LHCN-M2 (cell line): ENCODE data around the gene NMD3. TPM values are rescaled to one million over a fixed set of nuclear protein-coding genes. Genes with fewer than 3 reads are reported as not detected.

Experiments used
- DNase-seq: peaks from one replicate; pipeline ENCODE4 v3.0.0-alpha.2; 2012; ENCODE audit warnings: low read depth
- total RNA-seq: library from RNA; depleted of rRNA; stranded (reverse); fragments of >200 nt; gene quantifications from 2 replicates; pipeline ENCODE4 v1.2.3, GENCODE V29; 2014

NMD3 gene
- total RNA-seq, 1 experiment from 2014 or later = 53.2 TPM

DNA sequence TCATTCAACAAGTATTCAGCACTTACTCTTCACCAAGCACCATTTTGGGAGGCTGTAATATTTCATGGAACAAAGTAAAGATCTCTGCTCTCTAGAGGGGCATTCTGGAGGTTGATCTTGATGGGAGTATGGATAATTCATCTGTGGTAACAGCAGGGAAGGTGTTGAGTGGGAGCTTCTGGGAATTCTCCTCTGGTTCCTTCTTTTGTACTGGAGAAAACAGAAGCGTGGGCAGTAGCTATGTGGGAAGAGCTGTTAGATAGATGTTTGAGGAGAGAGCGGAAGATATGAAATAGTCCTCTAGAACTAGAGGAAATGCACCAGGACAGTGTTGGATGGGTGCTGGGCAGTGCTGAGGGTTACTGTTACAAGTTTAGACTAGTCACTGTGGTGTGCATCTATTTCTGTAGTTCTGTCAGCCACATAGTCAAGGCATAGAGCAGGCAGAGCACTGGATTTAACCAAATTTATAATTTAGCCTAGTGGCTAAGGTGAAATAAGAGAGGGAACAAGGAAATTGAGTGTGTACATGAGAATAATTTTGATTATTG is 9.6 kb downstream of the NMD3 start:
- DNase-seq = no peak

DNA sequence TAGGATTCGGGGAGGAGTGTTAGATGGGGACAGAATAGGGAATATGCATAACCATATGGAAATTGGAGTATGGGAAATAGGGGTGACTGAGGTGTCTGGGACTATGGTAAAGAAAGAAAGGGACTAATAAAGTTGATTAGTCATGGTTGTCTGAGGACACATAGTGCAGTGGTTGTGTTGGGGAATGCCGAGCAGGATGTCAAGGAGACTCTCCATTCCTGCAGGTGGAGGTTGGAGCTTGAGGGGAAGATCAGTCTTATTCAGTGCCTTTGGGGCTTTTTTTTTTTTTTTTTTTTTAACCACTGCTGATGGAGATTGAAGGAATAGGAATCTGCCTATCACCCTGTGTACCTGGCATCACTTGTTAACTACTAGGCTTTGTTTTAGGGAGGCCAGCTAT is 10.8 kb downstream of the NMD3 start:
- no peak for DNase-seq

DNA sequence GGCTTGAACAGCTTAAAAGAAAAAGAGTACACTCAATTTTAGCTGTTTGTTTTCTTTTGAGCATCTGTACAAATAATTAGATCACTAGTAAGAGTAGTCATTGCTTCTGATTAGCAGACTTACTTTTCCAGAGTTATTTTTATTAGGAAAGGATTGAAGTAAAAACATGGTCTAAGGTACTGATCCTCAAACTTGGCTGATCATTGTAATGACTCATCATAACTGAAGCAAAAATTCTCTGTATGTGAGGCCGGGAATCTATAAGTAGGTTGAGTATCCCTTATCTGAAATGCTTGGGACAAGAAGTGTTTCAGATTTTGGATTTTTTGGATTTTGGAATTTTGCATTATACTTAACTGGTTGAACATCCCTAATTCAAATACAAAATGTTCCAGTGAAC is 12.4 kb downstream of the NMD3 start:
- no peak for DNase-seq

DNA sequence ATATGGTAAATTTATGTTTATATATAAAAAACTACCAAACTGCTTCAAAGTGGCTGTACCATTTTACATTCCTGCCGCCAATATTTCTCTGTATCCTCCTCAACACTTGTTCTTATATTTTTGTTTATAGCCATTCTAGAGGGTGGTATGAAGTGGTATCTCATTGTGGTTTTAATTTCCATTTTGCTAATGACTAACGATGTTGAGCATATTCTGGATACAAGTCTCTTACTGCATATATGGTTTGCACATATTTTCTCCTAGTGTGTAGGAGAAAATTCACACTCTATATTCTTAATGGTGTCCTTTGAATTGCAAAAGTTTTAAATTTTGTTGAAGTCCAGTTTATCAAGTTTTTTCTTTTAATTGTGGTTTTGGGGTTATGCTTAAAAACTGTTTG is 15.1 kb downstream of the NMD3 start:
- no peak for DNase-seq

DNA sequence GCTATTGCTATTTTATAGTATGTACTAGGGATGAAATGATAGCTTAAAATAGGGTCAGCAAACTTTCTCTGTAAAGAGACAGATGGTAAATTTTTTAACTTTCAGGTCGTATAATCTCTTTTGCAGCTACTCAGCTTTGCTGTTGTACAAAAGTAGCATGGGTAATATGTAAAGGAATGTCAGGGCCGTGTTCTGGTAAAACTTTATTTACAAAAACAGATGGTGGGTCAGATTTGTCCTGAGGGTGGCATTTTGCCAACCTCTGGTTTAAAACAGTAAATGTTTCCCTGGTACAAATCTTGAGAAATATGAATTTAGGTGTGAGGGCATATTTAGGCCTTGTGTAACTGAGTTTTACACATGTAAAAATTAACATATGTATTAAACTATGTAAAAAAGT is 18.6 kb downstream of the NMD3 start:
- DNase-seq = no peak

DNA sequence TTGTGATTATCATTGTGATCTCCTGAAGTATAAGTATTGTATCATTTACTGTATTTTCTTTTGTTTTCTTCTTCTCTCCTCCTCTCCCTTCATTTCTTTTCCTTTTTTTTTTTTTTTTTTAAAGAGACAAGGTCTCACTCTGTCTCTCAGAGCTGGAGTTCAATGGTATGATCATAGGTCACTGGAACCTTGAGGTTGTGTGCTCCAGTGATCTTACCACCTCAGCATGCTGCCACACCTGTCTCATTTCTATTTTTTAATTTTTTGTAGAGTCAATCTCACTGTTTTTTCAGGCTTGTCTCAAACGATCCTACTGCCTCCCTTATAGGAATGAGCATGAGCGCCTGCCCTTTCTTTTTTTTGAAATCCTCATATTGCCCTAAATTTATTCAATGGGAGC is 23.4 kb downstream of the NMD3 start:
- no peak for DNase-seq

DNA sequence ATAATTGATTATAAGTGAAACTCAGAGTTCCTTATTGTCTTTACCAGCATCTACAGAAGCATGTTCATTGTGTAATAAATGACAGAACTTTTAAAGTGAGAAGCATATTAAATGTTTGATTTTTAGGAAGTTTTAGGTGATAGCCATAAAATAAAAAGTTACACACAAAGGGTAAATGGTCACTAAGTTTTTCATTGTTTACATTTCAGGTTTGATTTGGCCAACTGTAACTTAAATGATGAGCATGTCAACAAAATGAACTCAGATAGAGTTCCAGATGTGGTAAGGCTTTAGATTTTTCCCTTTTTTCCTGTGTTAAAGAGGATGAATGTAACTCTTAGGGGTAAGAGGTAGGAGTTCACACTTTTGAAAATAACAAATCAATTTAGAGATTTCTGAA is 25.9 kb downstream of the NMD3 start:
- DNase-seq = no peak

DNA sequence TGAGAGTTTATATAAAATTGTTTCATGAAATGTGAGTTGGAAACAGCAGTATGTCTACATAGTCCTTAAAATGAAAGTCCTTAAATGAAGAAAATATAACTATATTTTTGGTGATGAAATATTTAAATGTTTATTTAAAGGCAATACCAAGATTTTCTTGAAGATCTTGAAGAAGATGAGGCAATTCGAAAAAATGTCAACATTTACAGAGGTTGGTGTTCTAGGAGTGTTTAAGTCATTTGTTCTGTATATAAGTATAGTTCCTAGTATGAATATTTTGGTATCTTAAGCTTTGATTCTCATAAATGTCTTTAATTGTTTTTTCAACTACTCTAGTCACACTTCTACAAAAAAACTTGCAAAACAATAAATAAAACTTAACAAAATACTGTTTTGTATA is 29.0 kb downstream of the NMD3 start:
- no peak for DNase-seq

DNA sequence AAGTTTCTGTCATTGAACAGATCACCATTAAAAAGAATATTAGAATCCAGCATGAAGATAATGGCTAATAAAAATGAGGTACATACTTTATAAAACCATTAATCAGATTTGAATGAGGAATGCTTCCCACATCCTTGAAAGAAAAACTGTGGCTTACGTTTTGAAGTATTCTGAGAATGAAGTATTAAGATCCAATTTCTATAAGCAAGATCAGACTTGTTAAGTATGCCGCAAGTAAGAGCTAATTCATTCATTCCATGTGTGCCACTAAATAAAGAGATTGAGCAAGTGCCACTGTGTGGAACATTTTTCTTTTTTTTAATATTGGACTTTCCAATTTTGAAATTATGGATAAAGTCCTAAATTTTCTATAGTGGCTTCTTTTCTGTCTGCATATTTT is 30.6 kb downstream of the NMD3 start:
- DNase-seq = no peak

DNA sequence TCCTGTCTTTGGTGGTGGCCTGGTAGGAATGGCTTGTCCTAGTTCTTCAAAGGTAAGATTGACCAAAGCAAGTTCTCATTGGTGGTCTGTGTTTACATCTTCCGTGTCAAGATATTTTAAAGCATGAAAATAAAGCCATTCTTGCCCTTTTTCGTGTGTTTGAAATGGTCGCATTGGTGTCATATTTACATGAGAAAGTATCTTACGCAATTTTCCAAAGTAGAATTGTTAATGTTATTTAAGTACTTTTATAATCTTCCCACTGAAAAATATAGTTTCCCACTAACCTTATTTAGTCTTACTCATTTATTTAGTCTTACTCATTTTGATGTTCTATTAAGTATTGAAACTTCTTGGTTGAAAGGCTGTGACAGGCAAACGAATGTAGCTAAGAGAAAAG is 31.0 kb downstream of the NMD3 start:
- no peak for DNase-seq

DNA sequence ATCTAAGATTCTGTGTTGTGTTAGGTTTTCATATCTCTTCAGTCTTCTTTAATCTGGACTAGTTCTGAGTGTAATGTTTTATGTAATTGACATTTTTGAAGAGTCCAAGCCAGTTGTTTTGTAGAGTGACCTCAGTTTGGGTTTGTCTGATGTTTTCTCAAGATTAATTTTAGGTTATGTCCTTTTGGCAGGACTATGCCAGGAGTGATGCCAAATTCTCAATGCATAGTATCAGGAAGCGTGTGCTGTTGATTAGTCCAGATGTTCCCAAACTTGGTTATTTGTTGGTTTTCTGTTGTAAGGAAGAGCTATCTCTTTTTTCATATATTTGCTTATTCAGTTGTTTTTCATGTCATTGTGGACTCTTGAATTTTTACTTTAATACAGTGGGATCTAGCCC is 32.6 kb downstream of the NMD3 start:
- DNase-seq = no peak

DNA sequence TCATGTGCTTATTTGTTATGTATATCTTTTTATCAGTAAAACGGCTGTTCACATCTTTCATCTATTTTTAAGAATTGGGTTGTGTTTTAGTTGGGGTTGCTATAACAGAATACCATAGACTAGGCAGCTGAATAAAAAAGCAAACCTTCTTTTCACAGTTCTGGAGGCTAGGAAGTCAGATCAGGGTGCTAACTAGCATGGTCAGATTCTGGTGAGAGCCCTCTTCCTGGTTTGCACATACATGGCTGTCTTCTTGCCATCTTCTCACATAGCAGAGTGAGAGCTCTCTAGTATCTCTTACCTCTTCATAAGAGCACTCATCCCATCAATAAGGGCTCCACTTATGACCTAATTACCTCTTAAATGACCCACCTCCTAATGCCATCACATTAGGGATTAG is 33.8 kb downstream of the NMD3 start:
- no peak for DNase-seq

DNA sequence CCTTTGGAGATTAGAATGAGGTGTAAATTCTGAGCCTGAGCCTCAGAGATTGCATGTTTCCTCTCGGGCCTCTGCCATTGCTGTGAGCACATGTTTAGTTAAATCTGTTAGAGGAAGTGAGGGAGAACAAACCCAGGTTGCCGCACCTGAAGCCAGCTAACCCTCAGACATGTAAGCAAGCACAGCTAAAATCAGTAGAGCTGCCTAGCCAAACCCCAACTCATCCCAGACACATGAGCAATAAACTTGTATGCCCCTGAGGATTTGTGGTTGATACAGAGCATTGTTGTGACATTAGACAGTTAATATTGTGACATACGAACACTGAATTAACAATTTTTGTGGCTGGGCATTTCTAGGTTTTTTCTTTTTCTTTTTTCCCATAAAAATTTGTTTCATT is 41.9 kb downstream of the NMD3 start:
- DNase-seq = peak; percentile 77

DNA sequence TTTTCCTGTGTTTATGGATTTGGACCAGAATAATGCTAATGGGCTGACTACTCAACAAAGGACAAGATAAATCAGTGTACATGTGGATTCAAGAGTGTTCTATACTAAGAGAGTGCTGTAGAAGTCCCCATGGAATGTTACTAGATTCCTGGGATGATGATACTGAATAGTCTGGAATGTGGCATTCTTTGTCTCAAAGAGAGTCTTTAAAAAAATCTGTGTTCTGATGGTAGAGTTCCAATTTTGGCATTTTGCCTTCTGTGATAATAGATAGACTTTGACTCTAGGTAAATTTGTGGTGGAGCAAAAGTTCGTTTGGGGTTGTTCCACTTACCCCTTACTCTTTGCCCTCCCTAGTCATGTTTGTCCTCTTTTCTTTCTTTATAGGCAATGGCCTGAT is 43.7 kb downstream of the NMD3 start:
- DNase-seq = peak; percentile 24

DNA sequence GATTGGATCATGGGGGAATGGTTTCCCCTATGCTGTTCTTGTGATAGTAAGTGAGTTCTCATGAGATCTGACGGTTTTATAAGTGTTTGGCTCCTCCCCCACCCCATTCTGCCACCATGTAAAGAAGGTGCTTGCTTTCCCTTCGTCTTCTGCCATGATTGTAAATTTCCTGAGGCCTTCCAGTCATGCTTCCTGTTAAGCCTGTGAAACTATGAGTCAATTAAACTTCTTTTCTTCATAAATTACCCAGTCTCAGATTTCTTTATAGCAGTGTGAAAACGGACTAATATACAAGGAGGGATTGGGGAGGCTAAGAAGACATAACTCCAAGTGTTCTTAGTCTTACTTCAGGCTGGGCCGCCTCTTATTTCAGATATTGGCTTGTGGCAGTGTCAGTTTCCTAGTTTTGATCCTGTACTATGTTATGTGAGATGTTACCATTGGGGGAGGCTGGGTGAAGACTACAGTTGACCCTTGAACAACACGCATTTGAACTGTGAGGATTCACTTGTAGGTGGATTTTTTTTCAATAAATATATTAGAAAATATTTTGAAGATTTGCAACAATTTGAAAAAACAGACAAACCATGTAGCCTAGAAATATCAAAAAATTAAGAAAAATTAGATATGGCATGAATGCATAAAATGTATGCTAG is 44.9 kb downstream of the NMD3 start:
- peak; percentile 13 for DNase-seq

DNA sequence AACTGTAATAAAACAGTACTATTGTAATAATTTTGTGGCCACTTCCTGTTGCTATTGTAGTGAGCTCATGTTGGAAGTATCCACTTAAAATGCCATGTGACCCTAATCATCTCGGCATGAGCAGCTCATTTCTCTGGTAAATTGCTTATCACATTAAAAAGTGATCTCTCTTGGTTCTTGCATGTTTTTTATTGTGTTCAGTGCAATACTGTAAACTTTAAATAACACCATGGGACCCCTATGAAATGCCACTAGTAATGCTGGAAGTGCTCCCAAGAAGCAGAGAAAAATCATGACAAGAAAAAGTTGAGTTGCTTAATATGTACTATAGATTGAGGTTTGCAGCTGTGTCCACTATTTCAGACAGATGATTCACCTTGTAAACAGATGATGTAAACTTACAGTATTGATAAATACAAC is 45.6 kb downstream of the NMD3 start:
- DNase-seq = peak; percentile 75

DNA sequence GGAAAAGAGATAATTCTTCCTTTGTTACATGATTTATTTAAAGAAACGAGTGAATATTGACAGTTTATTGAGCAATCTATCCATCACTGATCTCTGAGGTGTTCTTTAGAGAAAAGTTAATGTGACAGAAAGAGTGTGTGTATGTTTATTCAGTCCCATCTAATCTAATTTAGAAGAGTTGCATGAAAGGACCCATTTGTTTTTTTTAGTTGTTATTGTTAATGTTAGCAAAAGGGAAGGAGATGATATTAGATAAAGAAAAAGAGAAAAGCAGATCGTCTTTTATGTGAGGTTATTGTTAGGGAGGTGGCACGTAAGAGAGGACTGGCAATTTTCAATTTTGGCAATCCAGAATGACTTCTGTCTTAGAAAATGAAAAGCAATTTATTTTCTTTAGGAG is 46.5 kb downstream of the NMD3 start:
- no peak for DNase-seq

DNA sequence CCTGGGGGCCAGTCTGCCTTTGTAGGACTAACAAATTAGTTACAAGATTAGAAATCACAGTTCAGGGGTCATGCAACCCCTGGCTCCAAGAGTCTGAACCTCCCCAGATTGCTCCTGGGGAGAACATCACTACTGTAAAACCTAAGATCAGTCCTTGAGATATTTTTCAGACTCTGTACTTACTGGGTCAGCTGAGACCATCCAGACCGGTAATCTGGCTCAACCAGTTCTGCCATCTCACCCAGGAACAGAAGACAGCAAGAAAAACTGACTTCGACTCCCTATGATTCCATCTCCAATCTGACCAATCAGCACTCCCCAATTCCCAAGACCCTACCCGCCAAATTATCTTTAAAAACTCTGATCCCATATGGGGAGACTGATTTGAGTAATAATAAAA is 47.5 kb downstream of the NMD3 start:
- DNase-seq = no peak

DNA sequence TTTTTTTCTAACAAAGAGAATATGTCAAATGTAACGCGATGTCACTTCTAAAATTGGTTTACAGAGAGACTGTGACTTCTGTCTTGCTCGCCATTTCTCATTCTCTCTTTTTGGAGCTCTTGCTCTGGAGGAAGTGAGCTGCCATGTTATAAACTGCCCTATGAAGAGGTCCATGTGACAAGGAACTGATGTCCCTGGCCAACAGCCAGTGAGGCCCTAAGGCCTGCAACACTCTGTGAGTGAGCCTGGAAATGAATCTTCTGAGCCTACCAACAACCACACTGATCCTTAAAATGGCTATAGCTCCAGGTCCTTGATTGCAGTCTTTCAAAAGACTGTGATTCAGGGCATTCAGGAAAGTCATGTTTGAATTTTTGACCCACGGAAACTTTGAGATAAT is 49.9 kb downstream of the NMD3 start:
- DNase-seq = no peak

DNA sequence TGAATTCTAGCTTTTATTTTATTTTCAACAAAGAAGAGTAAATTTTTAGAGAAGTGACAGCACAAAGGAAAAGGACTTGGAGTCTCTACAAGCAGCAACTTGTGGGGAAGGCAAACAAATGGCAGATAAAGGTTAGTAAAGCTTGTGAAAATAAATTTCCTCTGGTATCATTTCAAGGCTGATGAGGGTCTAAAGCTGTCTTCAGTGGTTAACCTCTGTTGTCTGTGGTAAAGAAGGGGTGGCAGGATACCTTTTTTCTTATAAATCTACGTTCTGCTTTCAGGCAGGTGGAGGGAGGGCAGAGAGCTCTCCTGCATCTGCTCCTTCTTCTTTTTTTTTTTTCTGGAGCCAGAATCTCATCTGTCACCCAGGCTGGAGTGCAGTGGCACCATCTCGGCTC is 50.5 kb downstream of the NMD3 start:
- no peak for DNase-seq

DNA sequence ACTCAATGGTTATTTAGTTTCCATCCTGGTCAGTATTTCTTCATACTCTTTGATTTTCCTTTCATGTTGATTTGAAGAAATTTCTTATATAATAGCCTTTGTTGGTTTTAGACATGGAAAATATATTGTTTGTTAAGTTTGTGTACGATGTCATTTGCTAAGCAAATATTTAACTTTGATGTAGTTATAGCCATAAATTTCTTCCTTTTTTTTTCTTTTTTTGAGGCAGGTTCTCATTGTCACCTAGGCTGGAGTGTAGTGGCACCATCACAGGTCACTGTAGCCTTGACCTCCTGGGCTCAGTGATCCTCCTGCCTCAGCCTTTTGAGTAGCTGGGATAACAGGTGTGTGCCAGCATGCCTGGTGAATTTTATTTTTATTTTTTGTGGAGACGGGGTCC is 51.4 kb downstream of the NMD3 start:
- no peak for DNase-seq

DNA sequence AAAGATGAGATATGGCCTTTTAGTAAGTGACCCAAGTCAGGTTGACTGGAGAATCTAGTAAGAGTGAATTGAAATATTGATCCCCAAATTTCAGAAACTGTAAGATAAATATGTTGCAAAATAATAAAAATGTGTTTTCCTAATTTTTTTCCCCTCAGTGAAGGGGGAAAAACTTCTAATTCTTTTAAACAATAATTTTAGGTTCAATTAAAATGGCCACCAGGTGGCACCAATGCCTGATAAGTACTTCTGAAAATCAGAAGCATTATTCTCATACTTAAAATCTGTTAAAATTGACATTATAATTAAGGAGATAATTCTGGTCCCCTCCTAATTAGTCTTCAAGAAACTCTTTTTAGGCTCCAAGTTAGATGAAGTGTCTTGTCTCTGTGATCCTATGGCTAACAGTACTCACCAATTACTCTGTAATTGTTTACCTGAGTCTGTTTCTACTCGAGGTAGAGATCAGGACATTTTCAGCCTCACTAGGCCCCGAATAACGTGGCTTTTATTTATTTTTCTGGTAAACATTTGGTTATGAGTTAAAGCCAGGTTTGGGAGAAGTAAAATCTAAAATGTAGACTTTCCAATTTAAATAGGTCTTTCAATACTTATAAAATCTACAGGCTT is 52.6 kb downstream of the NMD3 start:
- peak; percentile 27 for DNase-seq

DNA sequence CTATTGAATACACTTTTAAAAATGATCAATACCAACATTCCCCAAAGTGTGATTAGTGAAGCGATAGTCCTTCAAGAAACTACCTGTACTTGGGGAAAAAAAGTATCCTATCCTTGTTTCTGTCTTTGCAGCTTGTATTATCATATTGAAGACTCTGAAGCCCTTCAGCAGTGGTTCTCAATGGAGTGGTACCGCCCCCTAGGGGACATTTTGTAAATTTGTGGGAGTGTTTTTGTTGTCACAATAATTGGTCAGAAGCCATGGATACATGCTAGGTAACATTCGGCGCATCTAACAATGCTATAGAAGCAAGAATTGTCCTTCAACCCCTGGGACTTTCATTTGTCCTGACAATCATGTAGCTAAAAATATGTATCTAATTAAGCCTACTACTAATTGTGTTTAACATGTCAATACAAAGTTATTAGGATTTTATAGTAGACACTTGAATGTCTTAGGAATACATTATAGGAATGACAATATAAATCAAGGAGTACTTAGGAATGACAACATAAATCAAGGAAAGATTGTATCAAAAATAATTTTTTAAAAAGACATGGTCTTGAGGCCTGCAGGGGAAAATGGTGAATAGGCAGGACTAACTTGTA is 53.7 kb downstream of the NMD3 start:
- peak; percentile 63 for DNase-seq
